ENCODE data around the gene S1PR4.

- TF ChIP-seq CTCF (IDR thresholded peaks at IDR 0.05; ENCODE audit: low read depth, low read length, poor library complexity, severe bottlenecking) (no peak), EZH2phosphoT487 (IDR thresholded peaks at IDR 0.05; ENCODE audit: borderline replicate concordance, low read length) (no peak)
These were observed 34.6 kb downstream of the S1PR4 start for GRCh38 chr19:3213159-3213558.

Data from DOHH2 (cell line).